HG03060 (cell line): ENCODE data around the gene CTDSPL.

Experiments used
- ATAC-seq: cut with Tn5 transposase; IDR thresholded peaks from one replicate; pipeline ENCODE4 v1.9.1; 2021; ENCODE audit warnings: low read depth, moderate number of reproducible peaks; ENCODE audit not compliant: unreplicated experiment

The CTDSPL gene

GRCh38 chr3:38008971-38009580 lies 147.4 kb downstream of the CTDSPL start:
- no peak for ATAC-seq

- no peak for ATAC-seq
These were observed 148.3 kb downstream of the CTDSPL start for GRCh38 chr3:38009807-38010591.

GRCh38 chr3:38011111-38011510 lies 149.4 kb downstream of the CTDSPL start:
- no peak for ATAC-seq

GRCh38 chr3:38015485-38015884 lies 153.8 kb downstream of the CTDSPL start:
- ATAC-seq = no peak

GRCh38 chr3:38015984-38016383 lies 154.3 kb downstream of the CTDSPL start:
- ATAC-seq = no peak

GRCh38 chr3:38016410-38016809 lies 154.7 kb downstream of the CTDSPL start:
- ATAC-seq = no peak

GRCh38 chr3:38016847-38017444 lies 155.3 kb downstream of the CTDSPL start:
- no peak for ATAC-seq

GRCh38 chr3:38017445-38018295 lies 156.0 kb downstream of the CTDSPL start:
- no peak for ATAC-seq

- no peak for ATAC-seq
These were observed 156.9 kb downstream of the CTDSPL start for GRCh38 chr3:38018296-38019266.

GRCh38 chr3:38019658-38020341 lies 158.1 kb downstream of the CTDSPL start:
- ATAC-seq = no peak

- no peak for ATAC-seq
These were observed 158.7 kb downstream of the CTDSPL start for GRCh38 chr3:38020342-38020726.

- no peak for ATAC-seq
These were observed 159.5 kb downstream of the CTDSPL start for GRCh38 chr3:38021196-38021595.

- no peak for ATAC-seq
These were observed 160.6 kb downstream of the CTDSPL start for GRCh38 chr3:38022301-38022700.

- no peak for ATAC-seq
These were observed 161.4 kb downstream of the CTDSPL start for GRCh38 chr3:38022896-38023709.

GRCh38 chr3:38026856-38027255 lies 165.2 kb downstream of the CTDSPL start:
- no peak for ATAC-seq

GRCh38 chr3:38027466-38028465 lies 166.1 kb downstream of the CTDSPL start:
- no peak for ATAC-seq
